ENCODE measurements around the gene DOCK4. TPM values are rescaled to one million over a fixed set of nuclear protein-coding genes. Genes with fewer than 3 reads are reported as not detected.

Gene DOCK4
- total RNA-seq, 1 experiment from 2014 or later: 20.4 TPM

GRCh38 chr7:111813306-111813705 lies 392.9 kb downstream of the DOCK4 start:
- Mint-ChIP-seq H3K9me3 (no peaks in the 10 kb centered on the region), H3K4me1 (no peaks in the 10 kb centered on the region), H3K27ac (no peak overlapping the region), H3K36me3 (no peaks in the 10 kb centered on the region), H3K4me3 (no peak overlapping the region), H3K27me3 (ENCODE audit: low read depth) (no peaks in the 10 kb centered on the region)
- ChIA-PET POLR2A (no interaction called here), CTCF (interaction anchor here (1.0 kb wide), 1 partner anchor 42 kb away, joined by 3 read pairs; no protein-coding TSS in a partner anchor)
- ATAC-seq (no peak), DNase-seq (ENCODE audit: low spot score) (no peak)
- TF ChIP-seq NR3C1 (CRISPR knock-in tag; conservative IDR thresholded peaks at IDR 0.05; ENCODE audit: low read depth) (no peak), NFE2L1 (CRISPR knock-in tag; IDR thresholded peaks at IDR 0.05) (no peak), ZBTB21 (CRISPR knock-in tag; IDR thresholded peaks at IDR 0.05; ENCODE audit: borderline replicate concordance) (no peak), ZNF232 (CRISPR knock-in tag; IDR thresholded peaks at IDR 0.05) (no peak)

GRCh38 chr7:111806232-111806631 lies 400.0 kb downstream of the DOCK4 start:
- no peak for DNase-seq (ENCODE audit: low spot score)
- no peak overlapping the region for H3K4me3 Mint-ChIP-seq
- ChIA-PET CTCF (no interaction called here), POLR2A (no interaction called here)
- H3K9me3 Mint-ChIP-seq: peaks cover 19% of the 10 kb centered on the region
- H3K27me3 Mint-ChIP-seq (ENCODE audit: low read depth): no peaks in the 10 kb centered on the region
- H3K4me1 Mint-ChIP-seq: no peaks in the 10 kb centered on the region
- H3K36me3 Mint-ChIP-seq: peaks cover 21% of the 10 kb centered on the region
- H3K27ac Mint-ChIP-seq: no peak overlapping the region
- ATAC-seq: no peak
- TF ChIP-seq CDX4 (CRISPR knock-in tag; IDR thresholded peaks at IDR 0.05; ENCODE audit: borderline replicate concordance) (no peak), ATF6 (CRISPR knock-in tag; IDR thresholded peaks at IDR 0.05) (no peak), MXD4 (CRISPR knock-in tag; IDR thresholded peaks at IDR 0.05; ENCODE audit: borderline replicate concordance) (no peak)

GRCh38 chr7:111803015-111803758 lies 403.0 kb downstream of the DOCK4 start:
- Mint-ChIP-seq H3K27me3 (ENCODE audit: low read depth) (no peaks in the 10 kb centered on the region), H3K4me3 (no peak overlapping the region), H3K9me3 (peaks cover 46% of the 10 kb centered on the region), H3K36me3 (peaks cover 46% of the 10 kb centered on the region), H3K27ac (no peak overlapping the region), H3K4me1 (no peaks in the 10 kb centered on the region)
- ATAC-seq (no peak), DNase-seq (ENCODE audit: low spot score) (no peak)
- TF ChIP-seq CTCF (IDR thresholded peaks at IDR 0.05): no peak
- no peak for TF ChIP-seq ZNF423 (CRISPR knock-in tag; IDR thresholded peaks at IDR 0.05)
- TF ChIP-seq E2F5 (CRISPR knock-in tag; IDR thresholded peaks at IDR 0.05): no peak
- no peak for TF ChIP-seq NR1H2 (CRISPR knock-in tag; IDR thresholded peaks at IDR 0.05)
- no peak for TF ChIP-seq JUN (CRISPR knock-in tag; IDR thresholded peaks at IDR 0.05)
- CTCF ChIA-PET: interaction anchor here (0.9 kb wide), 1 partner anchor 52 kb away, joined by 3 read pairs; no protein-coding TSS in a partner anchor
- POLR2A ChIA-PET: no interaction called here

GRCh38 chr7:111802194-111802772 lies 403.9 kb downstream of the DOCK4 start:
- ChIA-PET POLR2A (no interaction called here), CTCF (interaction anchor here (0.9 to 1.1 kb wide), 2 partner anchors 39 to 53 kb away, joined by 3 read pairs; no protein-coding TSS in a partner anchor)
- DNase-seq (ENCODE audit: low spot score) (no peak), ATAC-seq (no peak)
- Mint-ChIP-seq H3K9me3 (peaks cover 52% of the 10 kb centered on the region), H3K36me3 (peaks cover 52% of the 10 kb centered on the region), H3K4me1 (no peaks in the 10 kb centered on the region), H3K4me3 (no peak overlapping the region), H3K27me3 (ENCODE audit: low read depth) (peaks cover 1% of the 10 kb centered on the region; the same call in 1 of the 2 replicates), H3K27ac (no peak overlapping the region)
- TF ChIP-seq STAT6 (CRISPR knock-in tag; conservative IDR thresholded peaks at IDR 0.05; ENCODE audit: low read depth) (no peak), CBFB (CRISPR knock-in tag; IDR thresholded peaks at IDR 0.05; ENCODE audit: low read depth) (no peak), PRRX2 (CRISPR knock-in tag; IDR thresholded peaks at IDR 0.05) (no peak), NR3C1 (CRISPR knock-in tag; conservative IDR thresholded peaks at IDR 0.05; ENCODE audit: low read depth) (no peak), NR1H2 (CRISPR knock-in tag; IDR thresholded peaks at IDR 0.05) (no peak), ZNF121 (CRISPR knock-in tag; IDR thresholded peaks at IDR 0.05) (no peak), SMAD3 (CRISPR knock-in tag; IDR thresholded peaks at IDR 0.05; ENCODE audit: borderline replicate concordance) (no peak), ZBTB43 (CRISPR knock-in tag; IDR thresholded peaks at IDR 0.05) (no peak)
